Measurements from ENCODE around the gene CD244.
"Not testable (repeated sequence)": the region's sequence is repeated elsewhere in the genome, so short reads cannot be mapped to it uniquely, and the experiment has no call there.

DNA sequence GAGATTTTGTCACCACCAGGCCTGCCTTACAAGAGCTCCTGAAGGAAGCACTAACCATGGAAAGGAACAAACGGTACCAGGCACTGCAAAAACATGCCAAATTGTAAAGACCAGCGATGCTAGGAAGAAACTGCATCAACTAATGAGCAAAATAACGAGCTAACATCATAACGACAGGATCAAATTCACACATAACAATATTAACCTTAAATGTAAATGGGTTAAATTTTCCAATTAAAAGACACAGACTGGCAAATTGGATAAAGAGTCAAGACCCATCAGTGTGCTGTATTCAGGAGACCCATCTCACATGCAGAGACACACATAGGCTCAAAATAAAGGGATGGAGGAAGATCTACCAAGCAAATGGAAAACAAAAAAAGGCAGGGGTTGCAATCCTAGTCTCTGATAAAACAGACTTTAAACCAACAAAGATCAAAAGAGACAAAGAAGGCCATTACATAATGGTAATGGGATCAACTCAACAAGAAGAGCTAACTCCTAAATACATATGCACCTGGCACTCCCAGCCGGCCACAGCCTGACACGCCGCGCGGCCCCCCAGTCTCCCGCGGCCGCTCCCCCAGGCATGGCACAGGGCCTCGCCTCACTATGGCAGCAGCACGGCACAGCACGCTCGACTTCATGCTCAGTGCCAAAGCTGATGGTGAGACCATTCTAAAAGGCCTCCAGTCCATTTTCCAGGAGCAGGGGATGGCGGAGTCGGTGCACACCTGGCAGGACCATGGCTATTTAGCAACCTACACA is 31.9 kb upstream of the CD244 start:
- TF ChIP-seq, protein P1, sequence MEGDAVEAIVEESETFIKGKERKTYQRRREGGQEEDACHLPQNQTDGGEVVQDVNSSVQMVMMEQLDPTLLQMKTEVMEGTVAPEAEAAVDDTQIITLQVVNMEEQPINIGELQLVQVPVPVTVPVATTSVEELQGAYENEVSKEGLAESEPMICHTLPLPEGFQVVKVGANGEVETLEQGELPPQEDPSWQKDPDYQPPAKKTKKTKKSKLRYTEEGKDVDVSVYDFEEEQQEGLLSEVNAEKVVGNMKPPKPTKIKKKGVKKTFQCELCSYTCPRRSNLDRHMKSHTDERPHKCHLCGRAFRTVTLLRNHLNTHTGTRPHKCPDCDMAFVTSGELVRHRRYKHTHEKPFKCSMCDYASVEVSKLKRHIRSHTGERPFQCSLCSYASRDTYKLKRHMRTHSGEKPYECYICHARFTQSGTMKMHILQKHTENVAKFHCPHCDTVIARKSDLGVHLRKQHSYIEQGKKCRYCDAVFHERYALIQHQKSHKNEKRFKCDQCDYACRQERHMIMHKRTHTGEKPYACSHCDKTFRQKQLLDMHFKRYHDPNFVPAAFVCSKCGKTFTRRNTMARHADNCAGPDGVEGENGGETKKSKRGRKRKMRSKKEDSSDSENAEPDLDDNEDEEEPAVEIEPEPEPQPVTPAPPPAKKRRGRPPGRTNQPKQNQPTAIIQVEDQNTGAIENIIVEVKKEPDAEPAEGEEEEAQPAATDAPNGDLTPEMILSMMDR (IDR thresholded peaks at IDR 0.05): not testable (repeated sequence)
- TF ChIP-seq POLR2A (IDR thresholded peaks at IDR 0.05); POLR2AphosphoS5 (IDR thresholded peaks at IDR 0.05; ENCODE audit: insufficient read depth in 1 of 2, low read depth in 1 of 2): not testable (repeated sequence)
